Heart right ventricle (tissue), 16 donors: ENCODE results near the gene FAIM2. TPM values are rescaled to one million over a fixed set of nuclear protein-coding genes. Genes with fewer than 3 reads are reported as not detected.

Experiments used
- ATAC-seq, 8 donors: fragments of 200-7000 bp; cut with Tn5 transposase; one replicate each; pipeline ENCODE4 v1.9.1; 2020; ENCODE audit warnings: mild to moderate bottlenecking in 8 of 8, moderate library complexity in 8 of 8, moderate number of reproducible peaks in 1 of 8
- DNase-seq, 2 donors: peaks; one replicate each; pipeline ENCODE4 v3.0.0-alpha.2; 2020
- H3K27ac ChIP-seq, 10 donors: fragments of 200-600 bp; sonication (generic) in 2 of 10; one replicate each; pipeline versions ENCODE4 v1.5.0 to v1.8.0; 2020 to 2022; ENCODE audit warnings: mild to moderate bottlenecking in 3 of 10
- H3K27me3 ChIP-seq, 7 donors: fragments of 200-600 bp; one replicate each; pipeline ENCODE4 v1.8.0; 2021 to 2022; ENCODE audit warnings: mild to moderate bottlenecking in 2 of 7
- H3K36me3 ChIP-seq, 9 donors: fragments of 200-600 bp; sonication (generic) in 1 of 9; one replicate each; pipeline versions ENCODE4 v1.5.0 to v1.8.0; 2020 to 2022; ENCODE audit warnings: mild to moderate bottlenecking in 2 of 9
- H3K4me1 ChIP-seq, 9 donors: fragments of 200-600 bp; sonication (generic) in 1 of 9; one replicate each; pipeline versions ENCODE4 v1.5.0 to v1.8.0; 2020 to 2022; ENCODE audit warnings: mild to moderate bottlenecking in 4 of 9
- H3K4me3 ChIP-seq, 10 donors: fragments of 200-600 bp; sonication (generic) in 2 of 10; one replicate each; pipeline versions ENCODE4 v1.5.0 to v1.8.0; 2020 to 2022; ENCODE audit warnings: mild to moderate bottlenecking in 7 of 10, moderate library complexity in 2 of 10
- H3K9me3 ChIP-seq, 11 donors: fragments of 200-600 bp in 10 of 11; sonication (generic) in 2 of 11; one replicate each; pipeline versions ENCODE4 v1.5.0 to v1.8.0; 2013 to 2022; ENCODE audit warnings: mild to moderate bottlenecking in 2 of 11, control low read depth in 1 of 11, moderate library complexity in 1 of 11
- CTCF ChIP-seq, 9 donors: fragments of 200-600 bp; sonication (generic) in 2 of 9; IDR thresholded peaks; one replicate each; pipeline versions ENCODE4 v1.5.0 to v1.8.0; 2021 to 2022; ENCODE audit warnings: antibody characterized with exemption in 9 of 9, mild to moderate bottlenecking in 5 of 9, moderate library complexity in 1 of 9
- WGBS, 2 donors: extraction: QIAGEN DNeasy Blood & Tissue Kit; methylation state at CpG; one replicate each; pipeline ENCODE4 v1.1.7; 2013; ENCODE audit warnings: inconsistent platforms in 1 of 2; 5-methylcytosine and 5-hydroxymethylcytosine counted together
- intact Hi-C, 10 donors: fragments of 100-400 bp; cut with DNase I; formaldehyde crosslinking; loops; one replicate each; pipeline versions ENCODE4 v1.11.1 to v1.14.2; 2022
- polyA plus RNA-seq, 2 donors: library from polyadenylated mRNA; stranded (reverse); fragments of 200-250 nt; gene quantifications; one replicate each; pipeline ENCODE4 v1.2.3, GENCODE V29; 2013
- total RNA-seq, 10 donors: library from RNA; stranded (reverse); fragmentation: NEBNext Ultra II Directional in 3 of 10; extraction: Animal tissue kit (Norgen Biotek cat#: 25700) in 3 of 10; gene quantifications; one replicate each; pipeline versions ENCODE4 v1.2.1 to v1.2.4, GENCODE V29; 2021 to 2023
- donor health status: Arrhythmogenic right ventricular cardiomyopathy.
- donor health status: ischemic (EF 13 %, LVEDD 7.1; RV severe dilation, severe dysfunction).
- donor health status: healthy with polysubstance abuse.
- donor health status: DM: no; HTN: yes; CAD: no.
- donor health status: DM: no; HTN: no; CAD: no.
- donor health status: ischemic (EF 25% LVEDD 6.9; RV normal size, moderate dysfunction).
- donor health status: ischemic (EF 25% LVEDD 5.7; RV mildly dilated, moderate dysfunction).
- donor health status: healthy.
- donor health status: DM: yes; HTN: yes; CAD: no.
- donor health status: Ischemic cardiomyopathy.
- donor health status: ischemic (EF 35%, LVEDD 5.7; RV mildly dilated, moderate dysfunction).
- donor health status: nonischemic (EF 11% LVEDD 7.7; RV severe dilation, severe dysfunction).
- donor health status: DM: yes; HTN: yes; CAD: no.
- donor health status: PGD.
- donor health status: ischemic (EF 29% LVEDD 5.4; RV normal size, mild dysfunction).
- donor health status: nonischemic (EF 23%, LVEDD 6.1; RV moderate dilation, normal function).

The FAIM2 gene
- total and polyA plus RNA-seq, 12 donors, result 1.2 to 15.0 (median 3.5) TPM

- H3K27me3 ChIP-seq, result peaks cover 0 to 19% (median 0%) of the 10 kb centered on the region in 7 donors
- no peak for DNase-seq
- intact Hi-C loops, result no loop called here
- WGBS, 2 donors, result 88 to 94% methylated on average over 15 of the region's 15 CpGs
- H3K4me1 ChIP-seq, result peaks cover 0 to 7% (median 0%) of the 10 kb centered on the region in 9 donors
- H3K9me3 ChIP-seq, result no peaks in the 10 kb centered on the region
- no peaks in the 10 kb centered on the region for H3K36me3 ChIP-seq
- no peak for ATAC-seq
- no peak overlapping the region for H3K4me3 ChIP-seq
- TF ChIP-seq CTCF (IDR thresholded peaks at IDR 0.05), result no peak
- no peak overlapping the region for H3K27ac ChIP-seq
Measured at GRCh38 chr12:49910331-49911212, 6.9 kb upstream of the FAIM2 start.

- DNase-seq, result no peak
- Histone ChIP-seq H3K4me3 (no peak overlapping the region), H3K36me3 (no peaks in the 10 kb centered on the region), H3K27me3 (peaks cover 0 to 20% (median under 1%) of the 10 kb centered on the region in 7 donors), H3K9me3 (no peaks in the 10 kb centered on the region), H3K27ac (no peak overlapping the region), H3K4me1 (peaks cover 0 to 7% (median 0%) of the 10 kb centered on the region in 9 donors)
- WGBS, 2 donors, result 78 to 80% methylated on average over 16 of the region's 16 CpGs
- TF ChIP-seq CTCF (IDR thresholded peaks at IDR 0.05), result no peak
- intact Hi-C loops, result no loop called here
- ATAC-seq, result no peak
Measured at GRCh38 chr12:49909826-49910225, 6.1 kb upstream of the FAIM2 start.

GRCh38 chr12:49909356-49909755, 5.7 kb upstream of the FAIM2 start:
- H3K27me3 ChIP-seq, result peaks cover 0 to 22% (median 5%) of the 10 kb centered on the region in 7 donors
- ATAC-seq (no peak), DNase-seq (no peak)
- no peaks in the 10 kb centered on the region for H3K36me3 ChIP-seq
- no peak overlapping the region for H3K27ac ChIP-seq
- H3K4me3 ChIP-seq, result no peak overlapping the region
- intact Hi-C loops, result no loop called here
- TF ChIP-seq CTCF (IDR thresholded peaks at IDR 0.05), result no peak
- no peaks in the 10 kb centered on the region for H3K9me3 ChIP-seq
- WGBS, 2 donors, result 92 to 96% methylated on average over 4 of the region's 4 CpGs
- H3K4me1 ChIP-seq, result peaks cover 0 to 7% (median 0%) of the 10 kb centered on the region in 9 donors

- H3K27ac ChIP-seq, result no peak overlapping the region
- no peaks in the 10 kb centered on the region for H3K36me3 ChIP-seq
- ATAC-seq, result no peak
- no peak for DNase-seq
- no peak for TF ChIP-seq CTCF (IDR thresholded peaks at IDR 0.05)
- peaks cover 0 to 14% (median 10%) of the 10 kb centered on the region in 9 donors for H3K4me1 ChIP-seq
- intact Hi-C loops, result no loop called here
- no peaks in the 10 kb centered on the region for H3K9me3 ChIP-seq
- H3K27me3 ChIP-seq, result peaks cover 0 to 38% (median 19%) of the 10 kb centered on the region in 7 donors
- 73 to 80% methylated on average over 1 of the region's 1 CpG for WGBS, 2 donors
- no peak overlapping the region for H3K4me3 ChIP-seq
Measured at GRCh38 chr12:49907352-49907751, 3.7 kb upstream of the FAIM2 start.
